NT2/D1 (cell line): ENCODE data around the gene USP27X.

Experiments
- DNase-seq: peaks from one replicate; pipeline ENCODE4 v3.0.0-alpha.2; 2011; ENCODE audit warnings: low read depth, low spot score
- H3K27me3 ChIP-seq: 2 replicates; pipeline ENCODE4 v1.6.0; 2011; ENCODE audit warnings: mild to moderate bottlenecking; ENCODE audit not compliant: insufficient read length, insufficient read depth
- H3K36me3 ChIP-seq: 2 replicates; pipeline ENCODE4 v1.6.1; 2011; ENCODE audit warnings: mild to moderate bottlenecking, low read length, mixed read lengths; ENCODE audit not compliant: insufficient read depth, insufficient read length
- H3K4me1 ChIP-seq: 2 replicates; pipeline ENCODE4 v1.5.1; 2011; ENCODE audit not compliant: insufficient read depth, insufficient read length
- H3K4me3 ChIP-seq: 2 replicates; pipeline ENCODE4 v1.5.1; 2011; ENCODE audit warnings: low read depth; ENCODE audit not compliant: insufficient read length
- H3K9ac ChIP-seq: 2 replicates; pipeline ENCODE4 v1.6.0; 2011; ENCODE audit warnings: low read depth; ENCODE audit not compliant: insufficient read length
- H3K9me3 ChIP-seq: 2 replicates; pipeline ENCODE4 v1.5.1; 2011; ENCODE audit warnings: mild to moderate bottlenecking, low read length; ENCODE audit not compliant: insufficient read depth
- SUZ12 ChIP-seq: IDR thresholded peaks from 2 replicates; pipeline ENCODE4 v1.6.1; 2011; ENCODE audit not compliant: insufficient read length, insufficient read depth; ENCODE audit errors: extremely low read depth
- YY1 ChIP-seq: IDR thresholded peaks from 2 replicates; pipeline ENCODE4 v1.6.1; 2011; ENCODE audit not compliant: insufficient read length, insufficient read depth
- ZNF274 ChIP-seq: IDR thresholded peaks from 2 replicates; pipeline ENCODE4 v1.6.1; 2011; ENCODE audit warnings: mild to moderate bottlenecking, low read depth, low read length

Gene USP27X

GRCh38 chrX:49878834-49879655 lies at the start of gene USP27X:
TSS of gene USP27X (plus strand) at chrX:49879484. CDS start at chrX:49880308, 824 bp downstream.
- H3K9me3 ChIP-seq, result no peaks in the 10 kb centered on the region
- peak within 1 kb of the TSS; percentile 83 for H3K9ac ChIP-seq
- no peak for TF ChIP-seq YY1
- TF ChIP-seq ZNF274, result no peak
- no peak for TF ChIP-seq SUZ12
- H3K36me3 ChIP-seq, result peaks cover 22% of the 10 kb centered on the region
- peak; percentile 63 for DNase-seq
- peak within 1 kb of the TSS; percentile 64 for H3K4me3 ChIP-seq
- H3K4me1 ChIP-seq, result peaks cover 4% of the 10 kb centered on the region
- H3K27me3 ChIP-seq, result no peaks in the 10 kb centered on the region

GRCh38 chrX:49838374-49838773 lies 40.9 kb upstream of the USP27X start:
- no peaks in the 10 kb centered on the region for H3K36me3 ChIP-seq
- H3K4me3 ChIP-seq, result no peak overlapping the region
- no peaks in the 10 kb centered on the region for H3K4me1 ChIP-seq
- no peak overlapping the region for H3K9ac ChIP-seq
- DNase-seq, result peak; percentile 16
- no peak for TF ChIP-seq SUZ12
- no peak for TF ChIP-seq ZNF274
- no peak for TF ChIP-seq YY1
- H3K9me3 ChIP-seq, result no peaks in the 10 kb centered on the region
- no peaks in the 10 kb centered on the region for H3K27me3 ChIP-seq

DNA sequence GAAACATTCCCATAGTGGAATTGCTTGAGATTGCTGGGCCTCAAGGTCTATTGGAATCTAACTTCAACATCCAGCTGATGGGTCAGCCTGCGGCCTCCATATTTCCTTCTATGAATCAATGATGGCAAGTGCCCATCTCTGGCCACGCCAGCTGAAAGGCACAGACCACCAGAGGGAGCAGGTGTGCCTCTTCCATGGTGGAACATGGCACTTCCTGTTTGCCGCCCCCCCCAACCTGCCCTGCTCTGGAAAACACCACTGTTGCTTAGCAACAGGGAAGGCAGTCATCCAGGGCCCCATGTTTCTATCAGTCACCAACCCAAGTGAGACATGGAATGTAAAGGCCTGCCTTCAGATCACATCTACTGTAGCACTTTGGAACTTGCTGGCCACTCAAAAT lies 38.6 kb upstream of the USP27X start:
- no peaks in the 10 kb centered on the region for H3K4me1 ChIP-seq
- no peaks in the 10 kb centered on the region for H3K9me3 ChIP-seq
- H3K4me3 ChIP-seq, result no peak overlapping the region
- TF ChIP-seq SUZ12, result no peak
- TF ChIP-seq YY1, result no peak
- TF ChIP-seq ZNF274, result no peak
- no peaks in the 10 kb centered on the region for H3K36me3 ChIP-seq
- no peak overlapping the region for H3K9ac ChIP-seq
- no peaks in the 10 kb centered on the region for H3K27me3 ChIP-seq
- peak; percentile 65 for DNase-seq

DNA sequence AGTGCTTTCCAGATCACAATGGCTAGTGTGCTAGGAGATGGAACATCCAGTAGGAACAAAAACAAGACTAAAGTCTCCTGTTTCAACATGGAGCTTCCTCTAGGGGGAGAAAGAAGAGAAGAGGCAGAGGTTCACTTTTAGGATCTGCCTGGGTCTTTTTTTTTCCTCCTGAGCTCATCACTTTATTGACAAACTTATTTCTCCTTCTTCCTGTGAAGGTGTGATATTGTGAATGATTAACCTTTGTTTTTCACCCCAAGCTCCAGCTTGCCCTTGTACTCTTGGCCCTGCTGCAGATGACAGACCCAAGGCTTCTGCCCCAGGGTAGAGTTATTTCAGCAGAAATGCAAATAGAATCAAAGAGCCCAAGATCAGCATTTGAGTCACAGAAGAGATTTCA lies 36.7 kb upstream of the USP27X start:
- no peak for DNase-seq
- Histone ChIP-seq H3K4me1 (no peaks in the 10 kb centered on the region), H3K9me3 (no peaks in the 10 kb centered on the region; the same call in none of the 2 replicates), H3K27me3 (no peaks in the 10 kb centered on the region), H3K9ac (no peak overlapping the region), H3K36me3 (no peaks in the 10 kb centered on the region), H3K4me3 (no peak overlapping the region)
- TF ChIP-seq YY1, result no peak
- TF ChIP-seq SUZ12, result no peak
- TF ChIP-seq ZNF274, result no peak

- no peak for DNase-seq
- Histone ChIP-seq H3K36me3 (no peaks in the 10 kb centered on the region), H3K27me3 (no peaks in the 10 kb centered on the region), H3K9ac (no peak overlapping the region), H3K4me3 (no peak overlapping the region), H3K4me1 (no peaks in the 10 kb centered on the region), H3K9me3 (peaks cover 19% of the 10 kb centered on the region)
- TF ChIP-seq YY1, result no peak
- TF ChIP-seq SUZ12, result no peak
- no peak for TF ChIP-seq ZNF274
Measured at GRCh38 chrX:49844611-49845010, 34.7 kb upstream of the USP27X start.

DNA sequence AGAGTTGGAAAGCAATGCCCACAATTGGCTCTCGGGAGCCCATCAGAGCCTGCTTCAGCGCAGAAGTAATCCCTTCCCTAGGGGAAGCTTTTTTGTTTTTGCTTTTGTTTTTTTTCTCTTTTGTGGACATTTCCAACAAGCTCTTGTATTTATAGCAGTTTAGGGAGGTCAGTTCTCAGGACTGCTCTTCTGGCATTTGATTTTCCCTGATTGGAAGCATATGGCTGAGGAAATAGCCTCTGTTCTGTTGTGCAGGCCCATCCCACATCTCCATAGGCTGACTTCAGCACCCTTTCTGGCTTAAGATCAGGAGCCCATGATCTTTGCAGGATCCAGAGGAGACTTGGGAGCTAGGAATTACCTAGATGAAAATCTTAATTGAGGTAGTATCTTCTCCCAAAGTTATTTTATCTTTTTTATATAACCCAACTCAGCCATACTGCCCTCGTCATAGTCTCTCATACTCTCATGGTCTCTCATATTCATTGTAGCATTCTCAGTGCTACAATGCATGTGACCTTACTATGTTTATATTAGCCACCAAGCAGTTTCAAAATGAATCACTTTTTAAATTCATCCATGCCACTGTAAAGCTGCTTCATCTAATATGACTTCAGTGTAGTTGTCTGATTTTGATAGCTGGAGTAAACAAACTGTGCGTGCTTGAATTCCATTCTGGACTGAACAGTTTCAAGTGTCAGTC lies 33.4 kb upstream of the USP27X start:
- Histone ChIP-seq H3K4me1 (no peaks in the 10 kb centered on the region), H3K36me3 (no peaks in the 10 kb centered on the region), H3K9ac (no peak overlapping the region), H3K27me3 (no peaks in the 10 kb centered on the region), H3K9me3 (peaks cover 19% of the 10 kb centered on the region), H3K4me3 (no peak overlapping the region)
- DNase-seq, result no peak
- TF ChIP-seq YY1 (no peak), ZNF274 (no peak), SUZ12 (no peak)

DNA sequence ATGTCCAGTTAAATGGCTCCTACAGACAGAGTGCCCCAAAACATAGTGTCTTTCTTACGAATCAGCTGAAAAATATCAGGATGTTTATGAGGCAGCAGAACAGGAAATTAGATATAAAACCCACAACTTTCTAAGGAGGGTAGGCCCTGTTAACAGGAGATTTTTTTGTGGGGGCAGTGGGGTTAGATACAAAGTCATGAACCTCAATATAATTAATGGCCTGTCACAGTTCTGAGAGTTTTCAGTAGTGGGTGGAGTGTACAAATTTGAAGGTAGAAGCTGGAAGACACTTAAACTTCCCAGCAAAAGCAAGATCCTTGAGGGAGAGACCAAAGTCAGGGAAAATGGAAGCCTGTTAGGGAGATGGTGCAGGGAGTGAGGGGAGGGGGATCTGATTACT lies 32.8 kb upstream of the USP27X start:
- DNase-seq, result no peak
- Histone ChIP-seq H3K9ac (no peak overlapping the region), H3K36me3 (no peaks in the 10 kb centered on the region), H3K27me3 (no peaks in the 10 kb centered on the region), H3K4me1 (no peaks in the 10 kb centered on the region), H3K4me3 (no peak overlapping the region), H3K9me3 (peaks cover 19% of the 10 kb centered on the region)
- no peak for TF ChIP-seq SUZ12
- no peak for TF ChIP-seq ZNF274
- no peak for TF ChIP-seq YY1
